ENCODE data around the gene TIPARP. TPM values are rescaled to one million over a fixed set of nuclear protein-coding genes. Genes with fewer than 3 reads are reported as not detected.

The TIPARP gene
- total and polyA plus RNA-seq, 5 donors from 2014 or later = 11.5 to 120 (median 22.5) TPM

GRCh38 chr3:156720826-156721225 lies 46.4 kb downstream of the TIPARP start:
- no peak for ATAC-seq (ENCODE audit: low read depth in 2 of 2)
- H3K27ac Mint-ChIP-seq = no peak overlapping the region
- H3K36me3 ChIP-seq (ENCODE audit: control insufficient read depth, insufficient read depth, low read length) = no peaks in the 10 kb centered on the region
- H3K4me1 Mint-ChIP-seq = no peaks in the 10 kb centered on the region
- H3K4me1 ChIP-seq (ENCODE audit: control insufficient read depth, insufficient read depth, low read length, poor library complexity, severe bottlenecking) = no peaks in the 10 kb centered on the region
- H3K36me3 Mint-ChIP-seq = peaks cover 3% of the 10 kb centered on the region
- H3K27ac ChIP-seq (ENCODE audit: insufficient read depth, low read length, poor library complexity, severe bottlenecking) = no peak overlapping the region
- no peaks in the 10 kb centered on the region for H3K9me3 ChIP-seq (ENCODE audit: control insufficient read depth in 2 of 2, low read length in 2 of 2)
- H3K9me3 Mint-ChIP-seq = no peaks in the 10 kb centered on the region
- H3K4me3 ChIP-seq (ENCODE audit: low read depth, low read length) = no peak overlapping the region
- no peak for DNase-seq
- H3K27me3 Mint-ChIP-seq = no peaks in the 10 kb centered on the region
- H3K4me3 Mint-ChIP-seq = no peak overlapping the region
- H3K27me3 ChIP-seq (ENCODE audit: control insufficient read depth, insufficient read depth, low read length) = no peaks in the 10 kb centered on the region

GRCh38 chr3:156721687-156722618 lies 47.6 kb downstream of the TIPARP start:
- ATAC-seq (ENCODE audit: low read depth in 2 of 2) = no peak
- Mint-ChIP-seq H3K27ac (no peak overlapping the region), H3K4me3 (no peak overlapping the region), H3K4me1 (no peaks in the 10 kb centered on the region), H3K27me3 (no peaks in the 10 kb centered on the region), H3K36me3 (peaks cover 3% of the 10 kb centered on the region), H3K9me3 (no peaks in the 10 kb centered on the region)
- Histone ChIP-seq H3K27ac (ENCODE audit: insufficient read depth, low read length, poor library complexity, severe bottlenecking) (no peak overlapping the region), H3K27me3 (ENCODE audit: control insufficient read depth, insufficient read depth, low read length) (no peaks in the 10 kb centered on the region), H3K4me3 (ENCODE audit: low read depth, low read length) (no peak overlapping the region), H3K4me1 (ENCODE audit: control insufficient read depth, insufficient read depth, low read length, poor library complexity, severe bottlenecking) (no peaks in the 10 kb centered on the region), H3K36me3 (ENCODE audit: control insufficient read depth, insufficient read depth, low read length) (no peaks in the 10 kb centered on the region), H3K9me3 (ENCODE audit: control insufficient read depth in 2 of 2, low read length in 2 of 2) (no peaks in the 10 kb centered on the region)
- peak in 1 of 3 donors; percentile 25 for DNase-seq

GRCh38 chr3:156723182-156723619 lies 48.8 kb downstream of the TIPARP start:
- ATAC-seq (ENCODE audit: low read depth in 2 of 2) = no peak
- H3K9me3 ChIP-seq (ENCODE audit: control insufficient read depth in 2 of 2, low read length in 2 of 2) = no peaks in the 10 kb centered on the region

GRCh38 chr3:156725682-156726081 lies 51.3 kb downstream of the TIPARP start:
- H3K4me1 Mint-ChIP-seq = no peaks in the 10 kb centered on the region
- Histone ChIP-seq H3K36me3 (ENCODE audit: control insufficient read depth, insufficient read depth, low read length) (no peaks in the 10 kb centered on the region), H3K27me3 (ENCODE audit: control insufficient read depth, insufficient read depth, low read length) (no peaks in the 10 kb centered on the region), H3K4me3 (ENCODE audit: low read depth, low read length) (no peak overlapping the region), H3K9me3 (ENCODE audit: control insufficient read depth in 2 of 2, low read length in 2 of 2) (no peaks in the 10 kb centered on the region), H3K4me1 (ENCODE audit: control insufficient read depth, insufficient read depth, low read length, poor library complexity, severe bottlenecking) (no peaks in the 10 kb centered on the region), H3K27ac (ENCODE audit: insufficient read depth, low read length, poor library complexity, severe bottlenecking) (no peak overlapping the region)
- H3K9me3 Mint-ChIP-seq = peaks cover 0 to 2% (median 0%) of the 10 kb centered on the region in 7 donors
- no peaks in the 10 kb centered on the region for H3K27me3 Mint-ChIP-seq
- H3K4me3 Mint-ChIP-seq = no peak overlapping the region
- DNase-seq = no peak
- H3K27ac Mint-ChIP-seq = no peak overlapping the region
- no peak for ATAC-seq (ENCODE audit: low read depth in 2 of 2)
- H3K36me3 Mint-ChIP-seq = peaks cover 3% of the 10 kb centered on the region

More at GRCh38 chr3:156723182-156723619, 48.8 kb downstream of the TIPARP start:
- H3K9me3 Mint-ChIP-seq = no peaks in the 10 kb centered on the region
- Histone ChIP-seq H3K27me3 (ENCODE audit: control insufficient read depth, insufficient read depth, low read length) (no peaks in the 10 kb centered on the region), H3K36me3 (ENCODE audit: control insufficient read depth, insufficient read depth, low read length) (no peaks in the 10 kb centered on the region), H3K4me3 (ENCODE audit: low read depth, low read length) (no peak overlapping the region), H3K4me1 (ENCODE audit: control insufficient read depth, insufficient read depth, low read length, poor library complexity, severe bottlenecking) (no peaks in the 10 kb centered on the region), H3K27ac (ENCODE audit: insufficient read depth, low read length, poor library complexity, severe bottlenecking) (no peak overlapping the region)
- H3K27me3 Mint-ChIP-seq = no peaks in the 10 kb centered on the region
- H3K4me3 Mint-ChIP-seq = no peak overlapping the region
- DNase-seq = no peak
- peaks cover 3% of the 10 kb centered on the region for H3K36me3 Mint-ChIP-seq
- H3K4me1 Mint-ChIP-seq = no peaks in the 10 kb centered on the region
- peak overlapping the region in 2 of 3 donors; percentile 5 to 37 for H3K27ac Mint-ChIP-seq

- H3K4me1 ChIP-seq (ENCODE audit: control insufficient read depth, insufficient read depth, low read length, poor library complexity, severe bottlenecking) = no peaks in the 10 kb centered on the region
- no peaks in the 10 kb centered on the region for H3K36me3 ChIP-seq (ENCODE audit: control insufficient read depth, insufficient read depth, low read length)
- DNase-seq (no peak), ATAC-seq (ENCODE audit: low read depth in 2 of 2) (no peak)
- Mint-ChIP-seq H3K4me1 (no peaks in the 10 kb centered on the region), H3K4me3 (no peak overlapping the region), H3K36me3 (peaks cover 3% of the 10 kb centered on the region), H3K27ac (no peak overlapping the region), H3K27me3 (no peaks in the 10 kb centered on the region), H3K9me3 (peaks cover 0 to 2% (median 0%) of the 10 kb centered on the region in 7 donors)
- H3K27me3 ChIP-seq (ENCODE audit: control insufficient read depth, insufficient read depth, low read length) = no peaks in the 10 kb centered on the region
- H3K27ac ChIP-seq (ENCODE audit: insufficient read depth, low read length, poor library complexity, severe bottlenecking) = no peak overlapping the region
- H3K9me3 ChIP-seq (ENCODE audit: control insufficient read depth in 2 of 2, low read length in 2 of 2) = no peaks in the 10 kb centered on the region
- H3K4me3 ChIP-seq (ENCODE audit: low read depth, low read length) = no peak overlapping the region
These were observed 52.1 kb downstream of the TIPARP start for GRCh38 chr3:156726456-156726855.

GRCh38 chr3:156727519-156728205 lies 53.3 kb downstream of the TIPARP start:
- no peaks in the 10 kb centered on the region for H3K27me3 Mint-ChIP-seq
- ATAC-seq (ENCODE audit: low read depth in 2 of 2) = no peak

GRCh38 chr3:156728267-156728985 lies 54.0 kb downstream of the TIPARP start:
- H3K27ac ChIP-seq (ENCODE audit: insufficient read depth, low read length, poor library complexity, severe bottlenecking) = no peak overlapping the region
- no peaks in the 10 kb centered on the region for H3K9me3 ChIP-seq (ENCODE audit: control insufficient read depth in 2 of 2, low read length in 2 of 2)
- no peak for ATAC-seq (ENCODE audit: low read depth in 2 of 2)
- H3K27me3 ChIP-seq (ENCODE audit: control insufficient read depth, insufficient read depth, low read length) = no peaks in the 10 kb centered on the region
- H3K36me3 ChIP-seq (ENCODE audit: control insufficient read depth, insufficient read depth, low read length) = no peaks in the 10 kb centered on the region
- no peak for DNase-seq
- Mint-ChIP-seq H3K4me3 (no peak overlapping the region), H3K27ac (no peak overlapping the region), H3K27me3 (no peaks in the 10 kb centered on the region), H3K4me1 (no peaks in the 10 kb centered on the region), H3K9me3 (peaks cover 0 to 2% (median 0%) of the 10 kb centered on the region in 7 donors), H3K36me3 (peaks cover 3% of the 10 kb centered on the region)
- H3K4me1 ChIP-seq (ENCODE audit: control insufficient read depth, insufficient read depth, low read length, poor library complexity, severe bottlenecking) = no peaks in the 10 kb centered on the region
- H3K4me3 ChIP-seq (ENCODE audit: low read depth, low read length) = no peak overlapping the region

More at GRCh38 chr3:156727519-156728205, 53.3 kb downstream of the TIPARP start:
- no peaks in the 10 kb centered on the region for H3K36me3 ChIP-seq (ENCODE audit: control insufficient read depth, insufficient read depth, low read length)
- H3K4me1 Mint-ChIP-seq = no peaks in the 10 kb centered on the region
- no peak overlapping the region for H3K4me3 ChIP-seq (ENCODE audit: low read depth, low read length)
- H3K4me3 Mint-ChIP-seq = no peak overlapping the region
- peaks cover 0 to 2% (median 0%) of the 10 kb centered on the region in 7 donors for H3K9me3 Mint-ChIP-seq
- no peaks in the 10 kb centered on the region for H3K4me1 ChIP-seq (ENCODE audit: control insufficient read depth, insufficient read depth, low read length, poor library complexity, severe bottlenecking)
- no peaks in the 10 kb centered on the region for H3K27me3 ChIP-seq (ENCODE audit: control insufficient read depth, insufficient read depth, low read length)
- peak in 1 of 3 donors; percentile 26 for DNase-seq
- no peak overlapping the region for H3K27ac ChIP-seq (ENCODE audit: insufficient read depth, low read length, poor library complexity, severe bottlenecking)
- H3K27ac Mint-ChIP-seq = no peak overlapping the region
- H3K36me3 Mint-ChIP-seq = peaks cover 3% of the 10 kb centered on the region
- H3K9me3 ChIP-seq (ENCODE audit: control insufficient read depth in 2 of 2, low read length in 2 of 2) = no peaks in the 10 kb centered on the region

All from CD4-positive, CD25-positive, alpha-beta regulatory T cell (primary cell).